Esophagus muscularis mucosa (tissue), 4 donors: ENCODE data around the gene ACP4. TPM values are rescaled to one million over a fixed set of nuclear protein-coding genes. Genes with fewer than 3 reads are reported as not detected.
A peak's percentile ranks its signal among the peaks of the same experiment; 100 is the strongest.

Experiments
- DNase-seq: peaks from one replicate; pipeline ENCODE4 v3.0.0-alpha.2; 2017; ENCODE audit errors: extremely low spot score
- H3K27ac ChIP-seq, 4 donors: fragments of 200-600 bp; sonication (generic); replicated peaks in 1 of 4; 1 replicate in 3 of 4; 2 replicates in 1 of 4; pipeline ENCODE4 v1.5.1; 2016 to 2019; ENCODE audit warnings: mild to moderate bottlenecking in 1 of 4
- H3K27me3 ChIP-seq, 4 donors: fragments of 200-600 bp; sonication (generic); one replicate each; pipeline versions ENCODE4 v1.5.1 to v1.6.0; 2016 to 2019
- H3K36me3 ChIP-seq, 4 donors: fragments of 200-600 bp; sonication (generic); one replicate each; pipeline ENCODE4 v1.5.1; 2016 to 2019
- H3K4me1 ChIP-seq, 4 donors: fragments of 200-600 bp; sonication (generic); one replicate each; pipeline ENCODE4 v1.5.1; 2016 to 2019
- H3K4me3 ChIP-seq, 4 donors: fragments of 200-600 bp; sonication (generic); 1 replicate in 2 of 4; 2 replicates in 2 of 4; pipeline ENCODE4 v1.5.1; 2016 to 2019; ENCODE audit warnings: mild to moderate bottlenecking in 4 of 4, moderate library complexity in 1 of 4
- H3K9me3 ChIP-seq, 4 donors: fragments of 200-600 bp; sonication (generic); 1 replicate in 3 of 4; 2 replicates in 1 of 4; pipeline ENCODE4 v1.5.1; 2016 to 2019
- CTCF ChIP-seq, 3 experiments: fragments of 200-600 bp in 2 of 3; fragments of 450-650 bp in 1 of 3; sonication (generic) in 2 of 3; IDR thresholded peaks; one replicate each; pipeline ENCODE4 v1.5.1; 2017 to 2019; ENCODE audit warnings: antibody characterized with exemption in 3 of 3, mild to moderate bottlenecking in 2 of 3, moderate library complexity in 1 of 3
- EP300 ChIP-seq: sonication (generic); formaldehyde crosslinking; IDR thresholded peaks from one replicate; pipeline ENCODE4 v1.6.1; 2017; ENCODE audit warnings: antibody characterized with exemption
- POLR2A ChIP-seq: fragments of 450-650 bp; IDR thresholded peaks from one replicate; pipeline ENCODE4 v1.6.1; 2017; ENCODE audit warnings: antibody characterized with exemption, moderate library complexity, mild to moderate bottlenecking, low read depth
- POLR2AphosphoS5 ChIP-seq, 2 donors: sonication (generic); formaldehyde crosslinking; IDR thresholded peaks; one replicate each; pipeline ENCODE4 v1.6.1; 2017; ENCODE audit warnings: antibody characterized with exemption in 2 of 2
- WGBS: methylation state at CpG from one replicate; pipeline ENCODE4 v1.1.5; 2018; 5-methylcytosine and 5-hydroxymethylcytosine counted together
- intact Hi-C: fragments of 100-400 bp; cut with DNase I; formaldehyde crosslinking; loops from one replicate; pipeline ENCODE4 v1.15.1; 2023
- total RNA-seq, 4 donors: library from RNA; depleted of rRNA; stranded (reverse); fragments of >200 nt; gene quantifications; one replicate each; pipeline versions ENCODE4 v1.1.0 to v1.2.1, GENCODE V29; 2016

The ACP4 gene
- total RNA-seq, 4 donors from 2014 or later, result not detected

- WGBS, result 57% methylated on average over 11 of the region's 19 CpGs
- Histone ChIP-seq H3K9me3 (no peaks in the 10 kb centered on the region), H3K27ac (no peak overlapping the region), H3K27me3 (peaks cover 0 to 59% (median 3%) of the 10 kb centered on the region in 4 donors), H3K4me3 (peak overlapping the region in 2 of 4 donors; percentile 57 to 58), H3K4me1 (peaks cover 7 to 20% (median 14%) of the 10 kb centered on the region in 4 donors), H3K36me3 (no peaks in the 10 kb centered on the region)
- intact Hi-C loops, result no loop called here
- TF ChIP-seq CTCF (IDR thresholded peaks at IDR 0.05) (no peak), POLR2A (no peak), POLR2AphosphoS5 (IDR thresholded peaks at IDR 0.05) (no peak), EP300 (no peak)
- DNase-seq, result no peak
Observed at GRCh38 chr19:50836543-50837195, 46.5 kb downstream of the ACP4 start.

GRCh38 chr19:50837300-50837699, 47.1 kb downstream of the ACP4 start:
- Histone ChIP-seq H3K9me3 (peaks cover 0 to 4% (median under 1%) of the 10 kb centered on the region in 4 donors), H3K27me3 (peaks cover 0 to 57% (median 3%) of the 10 kb centered on the region in 4 donors), H3K4me3 (no peak overlapping the region), H3K27ac (no peak overlapping the region), H3K36me3 (no peaks in the 10 kb centered on the region), H3K4me1 (peaks cover 7 to 20% (median 14%) of the 10 kb centered on the region in 4 donors)
- no peak for DNase-seq
- intact Hi-C loops, result no loop called here
- 78% methylated on average over 10 of the region's 10 CpGs for WGBS
- no peak for TF ChIP-seq POLR2AphosphoS5 (IDR thresholded peaks at IDR 0.05)
- TF ChIP-seq CTCF (IDR thresholded peaks at IDR 0.05), result no peak
- TF ChIP-seq POLR2A, result no peak
- TF ChIP-seq EP300, result no peak

GRCh38 chr19:50838239-50838638, 48.0 kb downstream of the ACP4 start:
- DNase-seq, result no peak
- Histone ChIP-seq H3K4me3 (no peak overlapping the region), H3K9me3 (peaks cover 0 to 9% (median 6%) of the 10 kb centered on the region in 4 donors), H3K36me3 (no peaks in the 10 kb centered on the region), H3K4me1 (peaks cover 7 to 20% (median 14%) of the 10 kb centered on the region in 4 donors), H3K27me3 (peaks cover 0 to 47% (median 3%) of the 10 kb centered on the region in 4 donors), H3K27ac (no peak overlapping the region)
- no peak for TF ChIP-seq POLR2A
- no peak for TF ChIP-seq CTCF (IDR thresholded peaks at IDR 0.05)
- TF ChIP-seq EP300, result no peak
- no peak for TF ChIP-seq POLR2AphosphoS5 (IDR thresholded peaks at IDR 0.05)
- intact Hi-C loops, result no loop called here
- WGBS, result 31% methylated on average over 6 of the region's 6 CpGs

GRCh38 chr19:50839712-50840655, 49.8 kb downstream of the ACP4 start:
- Histone ChIP-seq H3K27ac (no peak overlapping the region), H3K4me3 (no peak overlapping the region), H3K27me3 (peaks cover 0 to 53% (median 0%) of the 10 kb centered on the region in 4 donors), H3K9me3 (peaks cover 0 to 20% (median 9%) of the 10 kb centered on the region in 4 donors), H3K4me1 (peaks cover 7 to 19% (median 14%) of the 10 kb centered on the region in 4 donors), H3K36me3 (no peaks in the 10 kb centered on the region)
- intact Hi-C loops, result no loop called here
- no peak for DNase-seq
- 72% methylated on average over 10 of the region's 10 CpGs for WGBS
- TF ChIP-seq EP300, result no peak
- TF ChIP-seq POLR2AphosphoS5 (IDR thresholded peaks at IDR 0.05), result no peak
- no peak for TF ChIP-seq POLR2A
- TF ChIP-seq CTCF (IDR thresholded peaks at IDR 0.05), result no peak
